Erythroblast (primary cell): Measurements from ENCODE around the gene IFIH1.

Source experiments
- GATA1 ChIP-seq: IDR thresholded peaks from 2 replicates; pipeline ENCODE4 v1.6.1; 2011; ENCODE audit warnings: low read depth, mild to moderate bottlenecking, control low read depth, low read length, moderate library complexity
- POLR2A ChIP-seq: IDR thresholded peaks from 2 replicates; pipeline ENCODE4 v1.6.1; 2011; ENCODE audit warnings: mild to moderate bottlenecking, low read length

DNA sequence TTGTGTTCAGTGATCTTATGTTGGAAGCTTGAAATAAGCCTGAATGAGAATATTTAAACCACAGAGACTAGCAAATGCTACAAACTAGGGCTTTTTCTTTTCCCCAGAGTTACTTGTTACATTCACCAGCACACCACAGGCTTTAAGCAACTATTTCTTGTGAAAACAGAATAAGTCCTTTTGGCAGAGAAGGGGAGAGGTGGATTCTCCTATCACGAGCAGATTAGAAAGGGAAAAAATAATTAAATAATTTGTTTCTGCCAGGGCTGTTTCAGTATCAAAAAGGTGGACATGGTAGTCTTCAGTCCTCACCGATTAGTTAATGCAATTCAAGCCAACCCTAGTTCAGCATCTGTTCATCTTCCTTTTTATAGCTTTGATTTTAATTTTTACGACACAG is 12.6 kb downstream of the IFIH1 start:
- TF ChIP-seq POLR2A (no peak), GATA1 (no peak)
